GM18858 (cell line): ENCODE results near the gene TSC22D3.
"Not testable (repeated sequence)": the region's sequence is repeated elsewhere in the genome, so short reads cannot be mapped to it uniquely, and the experiment has no call there.

Source experiments
- ATAC-seq: cut with Tn5 transposase; IDR thresholded peaks from one replicate; pipeline ENCODE4 v1.9.1; 2021; ENCODE audit not compliant: unreplicated experiment

The TSC22D3 gene

DNA sequence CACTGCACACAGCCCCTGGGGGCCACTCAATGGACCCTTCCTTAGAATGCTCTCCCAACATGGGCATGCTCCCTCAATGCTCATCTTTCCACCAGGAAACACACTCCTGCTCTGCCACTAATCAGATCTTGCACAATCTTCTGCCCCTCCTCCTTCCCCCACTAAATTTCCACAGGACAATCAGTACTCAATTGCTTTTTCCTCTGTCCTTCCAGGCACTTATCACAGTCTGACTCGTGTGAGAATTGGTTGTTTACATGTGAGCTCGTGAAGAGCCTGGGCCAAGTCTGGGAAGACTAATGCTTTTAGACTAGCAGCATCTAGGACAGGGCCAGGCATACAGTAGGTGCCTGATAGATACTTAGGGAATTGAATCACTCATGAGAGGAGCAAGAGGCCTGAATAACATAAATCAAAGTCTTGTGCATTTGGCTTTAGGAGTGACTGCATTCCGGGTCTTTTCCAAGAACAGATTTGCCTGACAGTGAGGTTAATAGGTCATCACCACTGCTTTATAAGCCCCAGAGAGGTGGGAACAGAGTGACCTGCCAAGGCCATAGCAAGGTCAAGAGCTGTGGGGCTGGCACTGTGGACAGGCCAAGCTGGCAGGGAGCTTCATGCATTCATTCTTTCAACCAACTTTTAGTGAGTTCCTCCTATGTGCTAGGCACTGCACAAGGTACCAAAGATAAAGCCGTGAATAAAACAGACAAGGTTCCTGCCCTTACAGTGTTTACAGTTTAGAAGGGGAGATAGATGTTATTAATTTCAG, 92.3 kb downstream of the TSC22D3 start:
- ATAC-seq = no peak

DNA sequence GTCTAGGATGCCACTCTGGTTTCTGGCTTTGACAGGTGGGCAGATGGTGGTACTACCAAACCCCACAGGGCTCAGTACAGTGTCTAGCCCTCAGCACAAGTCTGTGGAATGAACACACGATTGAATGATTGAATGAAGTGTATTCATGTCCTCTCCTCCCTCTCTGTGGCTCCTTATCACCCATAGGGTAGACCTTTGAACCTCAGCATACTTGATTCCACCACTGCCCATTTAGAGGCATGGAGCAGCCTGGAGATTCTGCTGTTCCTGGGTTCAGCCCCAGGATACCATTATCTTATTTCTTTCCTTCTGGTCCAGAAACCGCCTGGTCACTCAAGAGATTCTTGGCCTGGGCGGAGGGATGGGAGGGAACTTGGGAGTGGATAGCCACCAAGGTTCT, 93.3 kb downstream of the TSC22D3 start:
- ATAC-seq = no peak

DNA sequence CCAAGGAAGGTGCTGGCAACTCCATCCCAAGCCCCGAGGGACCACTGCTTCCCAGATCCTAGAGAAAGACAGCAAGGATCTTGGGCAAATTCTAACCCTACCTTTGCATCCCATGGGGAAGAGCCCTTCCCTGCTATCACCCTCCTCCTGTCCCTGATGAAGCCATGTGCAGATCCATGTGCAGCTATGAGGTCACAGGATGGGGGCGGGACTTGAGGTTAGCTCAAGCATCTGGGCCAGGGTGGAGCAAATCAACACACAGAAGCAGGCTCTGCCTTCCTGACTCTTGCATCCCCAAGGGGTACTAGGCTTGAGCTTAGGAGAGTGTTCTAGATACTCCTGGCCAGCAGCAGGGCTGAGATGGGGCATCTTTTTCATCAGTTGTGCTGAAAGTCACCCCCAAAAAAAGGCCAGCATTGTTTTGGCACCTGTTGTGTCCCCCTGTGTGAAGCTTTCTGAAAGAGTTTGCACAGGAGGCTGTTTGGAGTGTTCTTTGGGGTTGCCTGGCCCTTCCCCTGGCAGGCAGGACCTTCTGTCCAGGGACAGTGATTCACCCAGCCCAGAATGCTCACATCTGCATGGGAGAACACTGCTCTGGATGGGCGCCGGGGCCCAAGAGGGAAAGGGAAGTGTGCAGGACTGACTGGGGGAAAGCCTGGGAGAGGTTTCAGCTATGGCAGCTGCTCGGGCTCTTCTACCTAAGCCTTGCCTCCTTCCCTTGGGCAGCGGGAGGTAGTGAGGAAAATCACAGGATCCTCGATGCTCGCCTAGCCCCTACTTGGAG, 96.4 kb downstream of the TSC22D3 start:
- no peak for ATAC-seq

DNA sequence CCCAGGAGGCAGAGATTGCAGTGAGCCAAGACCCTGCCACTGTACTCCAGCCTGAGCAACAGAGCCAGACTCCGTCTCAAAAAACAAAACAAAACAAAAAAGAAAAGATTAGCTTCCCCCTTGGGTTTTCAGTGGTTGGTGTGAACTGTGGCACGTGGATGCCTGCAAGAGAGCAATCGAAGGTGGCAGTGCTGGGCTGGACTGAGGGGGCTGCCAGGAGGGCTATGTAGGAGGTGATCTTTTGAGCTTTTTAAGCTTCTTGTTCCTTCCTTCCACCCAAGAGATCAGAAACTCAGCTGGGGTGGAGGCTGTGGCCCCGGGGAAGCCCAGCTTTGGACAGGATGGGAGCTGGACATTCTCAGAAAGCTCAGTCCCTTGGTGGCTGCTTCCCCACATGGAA, 97.7 kb downstream of the TSC22D3 start:
- no peak for ATAC-seq

DNA sequence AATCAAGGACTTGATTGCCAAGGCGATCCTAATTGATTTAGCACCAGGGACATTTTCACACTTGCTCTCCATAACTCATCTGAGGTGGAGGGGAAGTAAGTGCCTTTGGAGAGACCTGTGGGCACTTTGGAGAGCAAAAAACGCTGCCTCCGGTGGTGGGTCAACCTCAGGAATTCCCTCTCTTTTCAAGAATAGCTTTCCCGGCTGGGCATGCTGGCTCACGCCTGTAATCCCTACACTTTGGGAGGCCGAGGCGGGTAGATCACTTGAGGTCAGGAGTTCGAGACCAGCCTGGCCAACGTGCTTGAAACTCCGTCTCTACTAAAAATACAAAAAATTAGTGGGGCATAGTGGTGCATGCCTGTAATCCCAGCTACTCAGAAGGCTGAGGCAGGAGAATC, 98.1 kb downstream of the TSC22D3 start:
- ATAC-seq = no peak

GRCh38 chrX:107676559-107677378, 98.8 kb downstream of the TSC22D3 start:
- ATAC-seq = peak; percentile 25

GRCh38 chrX:107675823-107676555, 99.6 kb downstream of the TSC22D3 start:
- no peak for ATAC-seq

- no peak for ATAC-seq
Measured at GRCh38 chrX:107675365-107675654, 100.3 kb downstream of the TSC22D3 start.

GRCh38 chrX:107674480-107675364, 100.9 kb downstream of the TSC22D3 start:
- ATAC-seq = peak; percentile 1

GRCh38 chrX:107673933-107674479, 101.6 kb downstream of the TSC22D3 start:
- ATAC-seq = peak; percentile 86

DNA sequence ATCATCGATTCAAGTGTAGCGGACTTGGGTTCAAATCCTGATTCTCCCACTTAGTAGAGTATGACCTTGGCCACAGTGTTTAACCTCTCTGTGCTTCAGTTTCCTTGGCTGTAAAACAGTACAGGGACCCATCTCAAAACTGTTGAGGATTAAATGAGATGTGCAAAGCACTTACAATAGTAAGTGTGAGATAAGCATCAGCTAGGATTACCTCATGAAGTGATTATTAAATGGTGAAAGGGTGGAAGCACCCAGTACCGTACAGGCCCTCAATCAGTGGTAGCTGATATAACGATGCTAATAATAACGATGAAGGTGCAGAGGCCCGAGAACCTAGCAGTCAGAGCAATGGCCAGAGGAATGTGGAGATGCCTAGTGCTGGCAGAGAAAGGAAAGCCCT, 102.2 kb downstream of the TSC22D3 start:
- ATAC-seq = no peak

DNA sequence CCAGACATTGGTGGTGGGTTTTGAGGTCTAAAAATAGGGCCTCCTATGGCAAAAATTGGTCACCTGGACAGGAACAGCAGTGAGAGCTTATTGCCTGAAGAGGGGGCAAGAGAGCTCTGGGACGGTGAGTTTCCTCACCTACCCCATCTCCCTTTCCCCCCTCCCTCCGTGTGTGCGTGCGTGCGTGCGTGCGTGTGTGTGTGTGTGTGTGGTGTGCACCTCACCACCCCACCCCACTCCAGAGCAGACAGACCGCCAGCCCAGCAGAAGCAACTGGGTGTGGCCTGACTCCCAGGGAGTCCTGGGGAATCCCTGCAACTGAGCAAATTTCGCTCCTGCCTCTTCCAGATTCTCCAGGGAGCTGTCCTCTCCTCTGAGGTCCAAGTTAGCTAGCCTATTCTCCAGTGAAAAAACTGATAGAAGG, 102.6 kb downstream of the TSC22D3 start:
- no peak for ATAC-seq

- ATAC-seq = not testable (repeated sequence)
Measured at GRCh38 chrX:107671256-107671655, 104.3 kb downstream of the TSC22D3 start.

DNA sequence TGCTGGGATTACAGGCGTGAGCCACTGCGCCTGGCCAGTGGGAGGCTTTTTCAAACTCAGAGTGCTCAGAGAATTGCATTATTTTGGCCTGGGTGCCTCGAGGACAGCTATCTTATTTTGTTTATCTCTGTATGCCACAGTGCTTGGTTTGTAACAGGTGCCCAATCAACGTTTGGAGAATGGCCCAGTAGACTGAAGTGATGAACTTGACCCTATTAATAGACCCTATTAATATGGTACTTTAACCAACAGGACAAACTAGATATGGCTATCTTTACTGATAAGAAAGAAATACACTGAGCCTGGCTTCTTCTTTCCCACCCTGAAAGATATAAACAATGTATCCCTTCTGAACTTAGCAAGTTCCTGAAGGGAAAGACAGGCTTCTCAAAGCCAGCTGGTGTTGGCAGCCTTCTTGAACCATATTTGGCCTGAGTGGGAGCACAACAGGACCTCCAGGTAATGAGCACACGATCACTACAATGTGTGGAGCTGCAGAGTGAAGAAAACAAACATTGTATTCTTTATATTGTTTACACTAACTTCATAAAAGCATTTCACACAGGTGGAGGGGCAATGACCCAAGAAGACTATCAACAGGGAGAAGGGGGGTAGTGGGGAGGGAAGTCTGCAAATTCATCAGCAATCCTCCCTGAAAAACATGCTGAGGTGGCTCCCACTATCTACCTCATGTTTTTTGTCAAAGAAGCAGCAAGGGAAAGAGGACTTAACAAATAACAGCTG, 105.5 kb downstream of the TSC22D3 start:
- no peak for ATAC-seq

DNA sequence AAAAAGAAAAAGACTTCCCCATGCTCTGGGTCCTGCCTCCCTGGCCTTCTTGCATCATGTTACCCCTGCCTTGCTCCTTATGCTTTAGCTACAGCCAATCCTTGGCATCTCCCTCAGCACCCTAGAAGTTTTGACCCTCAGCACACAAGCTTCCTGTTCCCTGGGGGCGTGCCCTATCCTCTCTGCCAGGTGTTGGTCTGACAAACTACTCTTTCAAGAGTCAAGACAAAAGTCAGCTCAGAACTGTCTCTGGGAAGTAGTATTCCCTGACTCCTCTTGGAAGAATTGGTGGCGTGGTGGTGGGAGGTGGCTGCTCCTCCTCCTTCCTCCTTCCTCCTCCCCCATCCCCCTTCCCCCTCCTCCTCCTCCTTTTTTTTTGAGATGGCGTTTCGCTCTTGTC, 106.3 kb downstream of the TSC22D3 start:
- no peak for ATAC-seq

GRCh38 chrX:107668710-107669109, 106.9 kb downstream of the TSC22D3 start:
- not testable (repeated sequence) for ATAC-seq

DNA sequence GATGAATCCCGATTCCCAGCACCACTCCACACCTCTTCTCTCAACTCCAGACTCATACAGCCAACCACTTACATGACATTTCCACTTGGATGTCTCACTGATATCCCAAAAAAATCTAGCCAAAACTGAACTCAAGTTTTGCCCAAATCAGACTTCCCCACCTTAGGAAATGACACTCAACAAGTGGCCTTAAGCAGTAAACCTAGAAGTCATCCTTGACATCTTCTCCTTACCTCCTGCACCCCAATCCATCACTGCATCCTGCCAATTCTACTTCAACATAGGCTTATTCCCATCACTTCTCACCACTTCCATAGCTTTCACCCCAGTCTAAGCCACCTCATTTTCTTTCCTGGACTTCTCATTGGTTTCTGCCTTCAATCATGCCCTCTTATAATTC, 108.2 kb downstream of the TSC22D3 start:
- ATAC-seq = no peak

DNA sequence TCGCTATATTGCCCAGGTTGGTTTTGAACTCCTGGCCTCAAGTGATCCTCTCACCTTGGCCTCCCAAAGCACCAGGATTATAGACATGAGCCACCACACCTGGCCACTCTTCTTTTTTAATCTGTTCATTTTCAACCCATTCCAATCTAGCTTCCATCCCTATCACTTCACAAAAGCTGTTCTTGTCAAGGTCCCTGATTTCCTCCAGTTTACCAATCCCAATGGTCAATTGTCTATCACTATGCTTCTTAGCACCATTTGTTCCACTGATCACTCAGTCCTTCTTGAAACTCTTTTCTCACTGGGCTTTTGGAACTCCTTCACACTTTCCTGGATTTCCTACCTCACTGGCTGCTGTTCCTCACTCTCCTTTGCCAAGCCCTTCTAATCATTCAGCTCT, 108.7 kb downstream of the TSC22D3 start:
- ATAC-seq = no peak
